ACC112 (cell line): ENCODE data around the gene LRRK1.
"Not testable (repeated sequence)": the region's sequence is repeated elsewhere in the genome, so short reads cannot be mapped to it uniquely, and the experiment has no call there.

Experiments used
- H2AFZ ChIP-seq: fragments of 200-600 bp; sonication (generic); one replicate; pipeline ENCODE4 v1.6.0; 2017; ENCODE audit warnings: antibody characterized with exemption, low read length; ENCODE audit not compliant: unreplicated experiment
- H3K27ac ChIP-seq: fragments of 200-600 bp; sonication (generic); 2 replicates; pipeline ENCODE4 v1.5.1; 2014; ENCODE audit warnings: low read depth, mild to moderate bottlenecking, antibody characterized with exemption, low read length, moderate library complexity
- H3K27me3 ChIP-seq: fragments of 200-600 bp; sonication (generic); 2 replicates; pipeline ENCODE4 v1.6.1; 2014; ENCODE audit warnings: mild to moderate bottlenecking, antibody characterized with exemption, low read length, moderate library complexity, mixed read lengths; ENCODE audit not compliant: insufficient read depth
- H3K36me3 ChIP-seq: fragments of 200-600 bp; sonication (generic); 2 replicates; pipeline ENCODE4 v1.6.1; 2016; ENCODE audit warnings: mild to moderate bottlenecking, antibody characterized with exemption, low read length, moderate library complexity, mixed read lengths; ENCODE audit not compliant: insufficient read depth
- H3K4me1 ChIP-seq: fragments of 200-600 bp; sonication (generic); one replicate; pipeline ENCODE4 v1.6.1; 2016; ENCODE audit warnings: low read length, mixed read lengths; ENCODE audit not compliant: insufficient read depth, unreplicated experiment, control insufficient read depth
- H3K4me3 ChIP-seq: fragments of 200-600 bp; sonication (generic); 2 replicates; pipeline ENCODE4 v1.5.1; 2014; ENCODE audit warnings: mild to moderate bottlenecking, low read depth, low read length
- H3K79me2 ChIP-seq: fragments of 200-600 bp; sonication (generic); one replicate; pipeline ENCODE4 v1.6.0; 2016; ENCODE audit warnings: low read length; ENCODE audit not compliant: control insufficient read depth, unreplicated experiment, insufficient read depth

LRRK1 gene

DNA sequence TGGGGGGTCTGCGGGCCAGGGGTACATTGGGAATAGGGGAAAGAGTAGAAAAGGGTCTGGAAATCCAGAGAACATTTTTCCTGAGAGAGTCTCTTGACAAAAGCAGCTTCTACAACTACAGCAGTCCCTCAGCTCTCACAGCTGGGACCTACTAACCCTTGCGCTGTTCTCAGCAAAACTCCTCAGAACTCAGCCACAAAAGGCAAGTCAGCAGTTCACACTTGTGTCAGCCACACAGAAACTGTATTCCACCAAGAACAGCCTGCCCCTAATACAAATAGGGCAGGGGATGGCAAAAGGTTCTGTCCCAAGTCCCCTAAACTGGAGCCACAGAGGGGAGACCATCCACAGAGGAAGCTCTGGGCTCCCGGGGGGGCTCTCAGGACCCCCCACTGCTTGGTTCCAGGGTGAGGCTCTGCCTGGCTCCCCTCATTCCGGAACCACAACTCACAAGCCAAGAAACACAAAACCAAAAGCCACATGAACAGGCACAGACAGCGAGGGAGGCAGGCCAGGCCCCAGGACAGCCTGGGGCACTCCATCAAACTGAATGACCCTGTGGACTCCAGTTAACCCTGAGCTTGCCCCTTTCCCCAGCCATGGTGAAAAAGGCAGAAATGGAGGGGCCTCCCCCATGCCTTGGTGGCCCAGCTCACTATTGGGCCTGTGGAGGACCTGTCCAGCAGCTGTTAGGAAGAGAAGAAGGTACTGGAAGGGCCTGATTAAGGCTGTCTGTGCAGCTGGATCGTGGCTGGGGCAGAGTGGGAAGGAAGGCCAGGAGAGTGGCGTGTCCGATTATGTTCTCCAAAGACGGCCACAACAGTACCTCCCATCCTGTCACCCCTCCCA lies 170.6 kb downstream of the LRRK1 start:
- no peaks in the 10 kb centered on the region for H3K79me2 ChIP-seq
- H3K27ac ChIP-seq = peak overlapping the region; percentile 87; the same call in 1 of the 2 replicates
- no peak overlapping the region for H3K4me3 ChIP-seq
- H3K36me3 ChIP-seq = no peaks in the 10 kb centered on the region
- no peaks in the 10 kb centered on the region for H3K27me3 ChIP-seq
- H3K4me1 ChIP-seq = peaks cover 19% of the 10 kb centered on the region
- H2AFZ ChIP-seq = no peak overlapping the region

- Histone ChIP-seq H3K4me1 (peaks cover 19% of the 10 kb centered on the region), H3K36me3 (no peaks in the 10 kb centered on the region), H3K4me3 (no peak overlapping the region), H3K79me2 (no peaks in the 10 kb centered on the region), H3K27ac (peak overlapping the region; percentile 87), H3K27me3 (no peaks in the 10 kb centered on the region), H2AFZ (no peak overlapping the region)
These were observed 171.3 kb downstream of the LRRK1 start for GRCh38 chr15:101090428-101090790.

- H3K36me3 ChIP-seq = no peaks in the 10 kb centered on the region
- H2AFZ ChIP-seq = peak overlapping the region; percentile 84
- H3K27ac ChIP-seq = peak overlapping the region; percentile 87
These were observed 172.2 kb downstream of the LRRK1 start for GRCh38 chr15:101091080-101092017.

GRCh38 chr15:101092156-101092866 lies 173.2 kb downstream of the LRRK1 start:
- Histone ChIP-seq H3K4me1 (peaks cover 19% of the 10 kb centered on the region), H3K27ac (peak overlapping the region; percentile 87), H3K27me3 (no peaks in the 10 kb centered on the region), H3K36me3 (no peaks in the 10 kb centered on the region), H3K4me3 (peak overlapping the region; percentile 30; the same call in 1 of the 2 replicates), H2AFZ (peak overlapping the region; percentile 84), H3K79me2 (no peaks in the 10 kb centered on the region)

More at GRCh38 chr15:101091080-101092017, 172.2 kb downstream of the LRRK1 start:
- H3K27me3 ChIP-seq = no peaks in the 10 kb centered on the region
- peak overlapping the region; percentile 30; the same call in 1 of the 2 replicates for H3K4me3 ChIP-seq
- H3K4me1 ChIP-seq = peaks cover 19% of the 10 kb centered on the region
- H3K79me2 ChIP-seq = no peaks in the 10 kb centered on the region

- Histone ChIP-seq H3K4me3 (no peak overlapping the region), H2AFZ (no peak overlapping the region), H3K79me2 (no peaks in the 10 kb centered on the region), H3K4me1 (peaks cover 19% of the 10 kb centered on the region), H3K36me3 (no peaks in the 10 kb centered on the region), H3K27ac (no peak overlapping the region), H3K27me3 (no peaks in the 10 kb centered on the region)
These were observed 173.7 kb downstream of the LRRK1 start for GRCh38 chr15:101092867-101093202.

DNA sequence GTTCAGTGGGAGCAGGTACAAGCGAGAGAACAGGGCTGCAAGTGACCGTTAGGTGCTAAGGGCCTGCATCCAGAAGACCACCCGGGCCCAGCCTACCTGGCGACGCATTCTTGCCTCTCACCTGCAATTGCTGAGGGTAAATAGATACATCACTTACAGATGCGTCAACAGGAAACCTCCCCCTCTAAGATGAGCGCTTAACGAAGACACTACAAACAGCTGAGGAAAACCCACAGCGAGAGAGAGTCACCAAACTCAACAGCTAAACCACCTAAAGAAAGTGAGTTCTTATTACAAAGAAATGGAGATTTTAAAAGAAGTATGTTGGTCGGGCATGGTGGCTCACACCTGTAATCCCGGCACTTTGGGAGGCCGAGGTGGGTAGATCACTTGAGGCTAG lies 174.8 kb downstream of the LRRK1 start:
- Histone ChIP-seq H3K4me1 (peaks cover 19% of the 10 kb centered on the region), H2AFZ (no peak overlapping the region), H3K36me3 (no peaks in the 10 kb centered on the region), H3K27me3 (no peaks in the 10 kb centered on the region), H3K79me2 (no peaks in the 10 kb centered on the region), H3K27ac (no peak overlapping the region), H3K4me3 (no peak overlapping the region)

- not testable (repeated sequence) for H3K4me3 ChIP-seq, H2AFZ ChIP-seq, H3K27me3 ChIP-seq, H3K36me3 ChIP-seq, H3K27ac ChIP-seq, H3K79me2 ChIP-seq
- peaks cover 15% of the 10 kb centered on the region for H3K4me1 ChIP-seq
These were observed 176.7 kb downstream of the LRRK1 start for GRCh38 chr15:101095796-101096406.

DNA sequence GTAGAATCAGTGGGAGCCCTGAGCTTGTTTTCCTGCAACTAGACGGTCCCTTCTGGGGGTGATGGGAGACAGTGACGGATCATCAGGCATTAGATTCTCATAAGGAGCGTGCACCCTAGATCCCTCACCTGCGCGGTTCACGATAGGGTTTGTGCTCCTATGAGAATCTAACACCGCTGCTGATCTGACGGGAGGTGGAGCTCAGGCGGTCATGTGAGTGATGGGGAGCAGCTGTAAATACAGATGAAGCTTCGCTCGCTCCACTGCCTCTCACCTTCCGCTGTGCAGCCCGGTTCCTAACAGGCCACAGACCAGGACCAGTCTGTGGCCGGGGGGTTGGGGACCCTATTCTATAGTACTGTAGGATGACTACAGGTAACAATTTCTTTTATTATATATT lies 178.0 kb downstream of the LRRK1 start:
- Histone ChIP-seq H3K36me3 (no peaks in the 10 kb centered on the region), H3K79me2 (no peaks in the 10 kb centered on the region), H3K27ac (no peak overlapping the region)

DNA sequence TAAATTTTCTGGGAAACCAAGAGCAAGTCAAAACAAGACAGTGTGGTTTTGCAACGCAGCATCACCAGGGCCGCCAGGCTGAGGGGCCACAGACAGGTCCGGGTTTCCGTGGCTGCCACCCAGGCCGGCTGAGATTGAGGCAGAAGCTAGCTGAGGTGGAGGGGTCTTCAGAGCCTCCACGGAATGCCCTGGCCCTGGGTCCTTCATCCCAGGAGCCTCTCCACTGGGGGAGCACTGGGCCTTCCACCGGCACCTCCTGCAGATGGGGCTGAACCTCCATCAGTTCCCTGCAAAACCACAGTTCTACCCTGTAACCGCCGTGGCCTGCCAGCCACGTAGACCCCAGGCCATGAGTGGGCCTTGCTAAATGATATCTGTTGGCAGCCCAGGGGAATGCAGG lies 180.0 kb downstream of the LRRK1 start:
- Histone ChIP-seq H3K27ac (no peak overlapping the region), H3K79me2 (no peaks in the 10 kb centered on the region), H3K36me3 (no peaks in the 10 kb centered on the region), H3K27me3 (no peaks in the 10 kb centered on the region), H2AFZ (no peak overlapping the region), H3K4me1 (no peaks in the 10 kb centered on the region), H3K4me3 (no peak overlapping the region)

More for the DNA sequence above, 178.0 kb downstream of the LRRK1 start:
- no peak overlapping the region for H3K4me3 ChIP-seq
- H3K27me3 ChIP-seq = no peaks in the 10 kb centered on the region
- H3K4me1 ChIP-seq = peaks cover 3% of the 10 kb centered on the region
- no peak overlapping the region for H2AFZ ChIP-seq

DNA sequence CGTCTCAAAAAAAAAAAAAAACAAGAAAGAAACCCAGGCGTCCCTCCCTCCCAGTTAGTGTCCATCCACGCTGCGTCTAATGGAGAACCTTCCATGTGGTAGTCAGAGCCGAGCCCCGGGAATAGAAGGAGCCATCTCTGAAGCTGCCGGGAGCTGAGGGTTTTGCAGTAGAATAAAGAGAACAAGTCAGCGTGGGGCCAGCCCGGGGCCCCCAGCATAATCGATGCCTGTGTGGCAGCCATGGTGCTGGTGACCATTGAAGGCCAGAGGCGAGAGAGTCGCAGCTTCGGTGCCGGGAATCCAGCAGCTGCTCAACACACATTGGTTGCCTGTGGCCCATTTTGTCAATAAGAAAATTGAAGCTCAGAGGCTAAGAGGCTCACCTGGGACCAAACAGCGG lies 181.0 kb downstream of the LRRK1 start:
- Histone ChIP-seq H3K27me3 (no peaks in the 10 kb centered on the region), H3K36me3 (no peaks in the 10 kb centered on the region), H3K27ac (no peak overlapping the region), H3K79me2 (no peaks in the 10 kb centered on the region), H3K4me3 (no peak overlapping the region), H3K4me1 (peaks cover 7% of the 10 kb centered on the region), H2AFZ (no peak overlapping the region)
